ENCODE results near the gene RIPPLY2. TPM values are rescaled to one million over a fixed set of nuclear protein-coding genes. Genes with fewer than 3 reads are reported as not detected.

The RIPPLY2 gene
- total RNA-seq, 6 donors from 2014 or later, result not detected

DNA sequence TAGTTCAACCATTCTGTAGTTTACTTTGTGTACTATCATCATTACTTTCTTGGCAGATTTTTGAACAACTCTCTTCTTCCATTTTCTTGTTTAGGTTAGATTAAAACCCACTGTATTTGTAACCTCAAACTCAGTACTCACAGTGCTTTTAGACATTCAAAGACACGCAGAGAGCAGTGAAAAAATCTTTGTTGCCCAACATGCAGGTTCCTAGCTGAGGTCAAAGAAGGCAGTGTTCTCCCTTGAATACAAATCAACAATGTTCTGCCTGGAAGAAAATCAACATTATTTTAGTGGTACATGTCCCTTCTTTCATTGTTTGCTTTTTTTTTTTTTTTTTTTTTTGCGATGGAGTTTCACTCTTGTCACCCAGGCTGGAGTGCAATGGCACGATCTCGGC lies 17.5 kb downstream of the RIPPLY2 start:
- DNase-seq (no peak), ATAC-seq (ENCODE audit: low FRiP score in 2 of 2) (no peak)
- no peaks in the 10 kb centered on the region for H3K9me3 ChIP-seq
- H3K4me1 ChIP-seq, result no peaks in the 10 kb centered on the region
- 97 to 98% methylated on average over 4 of the region's 4 CpGs for WGBS, 2 donors
- no peak overlapping the region for H3K27ac ChIP-seq
- no peak overlapping the region for H3K4me3 ChIP-seq
- TF ChIP-seq, protein P1, sequence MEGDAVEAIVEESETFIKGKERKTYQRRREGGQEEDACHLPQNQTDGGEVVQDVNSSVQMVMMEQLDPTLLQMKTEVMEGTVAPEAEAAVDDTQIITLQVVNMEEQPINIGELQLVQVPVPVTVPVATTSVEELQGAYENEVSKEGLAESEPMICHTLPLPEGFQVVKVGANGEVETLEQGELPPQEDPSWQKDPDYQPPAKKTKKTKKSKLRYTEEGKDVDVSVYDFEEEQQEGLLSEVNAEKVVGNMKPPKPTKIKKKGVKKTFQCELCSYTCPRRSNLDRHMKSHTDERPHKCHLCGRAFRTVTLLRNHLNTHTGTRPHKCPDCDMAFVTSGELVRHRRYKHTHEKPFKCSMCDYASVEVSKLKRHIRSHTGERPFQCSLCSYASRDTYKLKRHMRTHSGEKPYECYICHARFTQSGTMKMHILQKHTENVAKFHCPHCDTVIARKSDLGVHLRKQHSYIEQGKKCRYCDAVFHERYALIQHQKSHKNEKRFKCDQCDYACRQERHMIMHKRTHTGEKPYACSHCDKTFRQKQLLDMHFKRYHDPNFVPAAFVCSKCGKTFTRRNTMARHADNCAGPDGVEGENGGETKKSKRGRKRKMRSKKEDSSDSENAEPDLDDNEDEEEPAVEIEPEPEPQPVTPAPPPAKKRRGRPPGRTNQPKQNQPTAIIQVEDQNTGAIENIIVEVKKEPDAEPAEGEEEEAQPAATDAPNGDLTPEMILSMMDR (IDR thresholded peaks at IDR 0.05), result no peak
- TF ChIP-seq POLR2A (IDR thresholded peaks at IDR 0.05) (no peak), EP300 (IDR thresholded peaks at IDR 0.05) (no peak), POLR2AphosphoS5 (IDR thresholded peaks at IDR 0.05) (no peak)
- no peaks in the 10 kb centered on the region for H3K27me3 ChIP-seq
- peaks cover 0 to 12% (median under 1%) of the 10 kb centered on the region in 4 donors for H3K36me3 ChIP-seq

DNA sequence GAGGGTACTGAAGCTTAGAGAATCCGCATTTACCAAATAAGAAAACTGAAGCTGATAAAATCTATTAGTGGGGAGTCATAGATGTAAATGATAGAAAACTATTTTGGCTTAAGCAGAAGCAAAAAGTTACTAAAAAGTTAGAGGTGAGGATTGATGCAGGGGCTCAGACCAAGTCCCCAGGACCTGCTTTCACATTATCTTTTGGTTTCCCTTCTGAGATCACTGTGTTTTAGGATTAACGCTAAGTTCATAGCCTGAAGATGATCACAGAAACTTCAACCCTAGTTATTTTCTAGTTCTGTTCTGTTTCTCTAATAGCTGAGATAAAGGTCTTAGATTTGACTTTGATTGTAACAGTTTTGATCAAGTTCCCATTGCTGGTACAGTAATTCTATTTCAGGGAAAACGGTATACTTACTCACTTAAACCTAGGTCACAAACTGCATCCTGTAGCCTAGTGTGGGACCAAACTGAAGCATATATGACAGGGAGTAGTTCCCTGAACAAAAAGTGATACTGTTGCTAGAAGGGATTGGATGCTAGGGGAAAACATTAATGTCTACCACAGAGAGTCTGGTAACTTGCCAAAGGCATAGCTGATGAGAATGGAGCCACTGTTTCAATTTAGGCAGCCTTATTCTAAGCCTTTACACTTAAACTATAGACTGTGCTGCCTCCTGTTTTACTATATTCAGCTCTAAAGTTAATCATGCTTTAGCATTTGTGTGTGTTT lies 19.4 kb downstream of the RIPPLY2 start:
- WGBS, 2 donors, result 87 to 91% methylated on average over 3 of the region's 3 CpGs
- no peak for DNase-seq
- H3K9me3 ChIP-seq, result no peaks in the 10 kb centered on the region
- no peaks in the 10 kb centered on the region for H3K27me3 ChIP-seq
- no peaks in the 10 kb centered on the region for H3K4me1 ChIP-seq
- H3K4me3 ChIP-seq, result no peak overlapping the region
- peaks cover 0 to 6% (median 0%) of the 10 kb centered on the region in 4 donors for H3K36me3 ChIP-seq
- no peak for TF ChIP-seq POLR2AphosphoS5 (IDR thresholded peaks at IDR 0.05)
- no peak for TF ChIP-seq EP300 (IDR thresholded peaks at IDR 0.05)
- TF ChIP-seq POLR2A (IDR thresholded peaks at IDR 0.05), result no peak
- TF ChIP-seq, protein P1 (IDR thresholded peaks at IDR 0.05), result no peak
- no peak overlapping the region for H3K27ac ChIP-seq
- no peak for ATAC-seq (ENCODE audit: low FRiP score in 2 of 2)

DNA sequence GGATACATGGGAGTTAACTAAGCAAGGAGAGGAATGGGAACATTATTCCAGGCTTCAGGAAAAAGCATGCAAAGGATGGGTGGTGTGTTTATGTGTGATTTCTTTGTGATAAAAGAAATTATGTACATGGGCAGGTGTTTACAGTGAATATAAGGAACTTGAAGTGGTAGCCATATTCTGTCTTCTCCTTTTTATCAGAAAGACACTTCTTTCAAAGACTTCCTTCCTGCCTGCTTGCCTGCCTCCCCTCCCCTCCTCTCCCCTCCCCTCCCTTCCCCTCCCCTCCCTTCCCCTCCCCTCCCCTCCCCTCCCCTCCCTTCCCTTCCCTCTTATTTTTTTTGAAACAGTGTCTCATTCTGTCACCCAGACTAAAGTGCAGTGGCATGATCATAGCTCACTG lies 20.7 kb downstream of the RIPPLY2 start:
- TF ChIP-seq, protein P1 (IDR thresholded peaks at IDR 0.05), result no peak
- TF ChIP-seq EP300 (IDR thresholded peaks at IDR 0.05) (no peak), POLR2AphosphoS5 (IDR thresholded peaks at IDR 0.05) (no peak), POLR2A (IDR thresholded peaks at IDR 0.05) (no peak)
- DNase-seq (no peak), ATAC-seq (ENCODE audit: low FRiP score in 2 of 2) (no peak)
- Histone ChIP-seq H3K4me1 (no peaks in the 10 kb centered on the region), H3K36me3 (peaks cover 0 to 6% (median 0%) of the 10 kb centered on the region in 4 donors), H3K27me3 (no peaks in the 10 kb centered on the region), H3K4me3 (no peak overlapping the region), H3K9me3 (no peaks in the 10 kb centered on the region), H3K27ac (no peak overlapping the region)

DNA sequence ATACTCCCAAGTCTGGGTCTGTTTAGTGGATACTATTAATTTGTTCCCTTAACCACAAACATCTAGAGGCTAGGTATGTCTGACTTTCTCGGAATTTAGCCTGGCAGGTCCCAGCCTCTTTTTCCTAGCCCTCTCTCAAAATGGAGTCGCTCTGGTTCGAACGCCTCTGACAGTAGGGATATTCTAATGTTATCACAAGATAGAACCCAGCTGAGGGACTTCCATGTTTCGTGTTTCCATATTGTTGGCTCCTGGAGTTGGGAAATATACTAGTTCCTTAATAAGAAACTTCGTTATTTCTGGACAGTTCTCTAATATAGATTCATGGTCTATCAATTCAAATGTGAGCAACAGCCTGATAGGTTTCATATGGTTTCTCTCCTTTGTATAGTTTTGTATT lies 22.7 kb downstream of the RIPPLY2 start:
- no peaks in the 10 kb centered on the region for H3K4me1 ChIP-seq
- TF ChIP-seq EP300 (IDR thresholded peaks at IDR 0.05) (no peak), POLR2A (IDR thresholded peaks at IDR 0.05) (no peak), POLR2AphosphoS5 (IDR thresholded peaks at IDR 0.05) (no peak)
- TF ChIP-seq, protein P1 (IDR thresholded peaks at IDR 0.05), result no peak
- H3K27me3 ChIP-seq, result no peaks in the 10 kb centered on the region
- H3K9me3 ChIP-seq, result no peaks in the 10 kb centered on the region
- H3K27ac ChIP-seq, result no peak overlapping the region
- WGBS, 2 donors, result 85 to 90% methylated on average over 6 of the region's 6 CpGs
- no peak overlapping the region for H3K4me3 ChIP-seq
- no peak for DNase-seq
- no peaks in the 10 kb centered on the region for H3K36me3 ChIP-seq
- ATAC-seq (ENCODE audit: low FRiP score in 2 of 2), result no peak

Measured in upper lobe of left lung (tissue), 6 donors.